ACHN (cell line): ENCODE measurements around the gene SLC25A42.
"Not testable (repeated sequence)": the region's sequence is repeated elsewhere in the genome, so short reads cannot be mapped to it uniquely, and the experiment has no call there.

ENCODE experiments used
- DNase-seq: peaks from one replicate; pipeline ENCODE4 v3.0.0-alpha.2; 2015
- in situ Hi-C: cut with HindIII; loops from 2 replicates; pipeline ENCODE4 v1.10.0; 2017; ENCODE audit warnings: low sequenced_read_pairs, low pct_ligation_motif_present, low pct_unique_long_range_greater_than_20kb

The SLC25A42 gene

GRCh38 chr19:19119325-19120237, 55.8 kb downstream of the SLC25A42 start:
- DNase-seq, result no peak
- in situ Hi-C loops, result no loop called here

DNA sequence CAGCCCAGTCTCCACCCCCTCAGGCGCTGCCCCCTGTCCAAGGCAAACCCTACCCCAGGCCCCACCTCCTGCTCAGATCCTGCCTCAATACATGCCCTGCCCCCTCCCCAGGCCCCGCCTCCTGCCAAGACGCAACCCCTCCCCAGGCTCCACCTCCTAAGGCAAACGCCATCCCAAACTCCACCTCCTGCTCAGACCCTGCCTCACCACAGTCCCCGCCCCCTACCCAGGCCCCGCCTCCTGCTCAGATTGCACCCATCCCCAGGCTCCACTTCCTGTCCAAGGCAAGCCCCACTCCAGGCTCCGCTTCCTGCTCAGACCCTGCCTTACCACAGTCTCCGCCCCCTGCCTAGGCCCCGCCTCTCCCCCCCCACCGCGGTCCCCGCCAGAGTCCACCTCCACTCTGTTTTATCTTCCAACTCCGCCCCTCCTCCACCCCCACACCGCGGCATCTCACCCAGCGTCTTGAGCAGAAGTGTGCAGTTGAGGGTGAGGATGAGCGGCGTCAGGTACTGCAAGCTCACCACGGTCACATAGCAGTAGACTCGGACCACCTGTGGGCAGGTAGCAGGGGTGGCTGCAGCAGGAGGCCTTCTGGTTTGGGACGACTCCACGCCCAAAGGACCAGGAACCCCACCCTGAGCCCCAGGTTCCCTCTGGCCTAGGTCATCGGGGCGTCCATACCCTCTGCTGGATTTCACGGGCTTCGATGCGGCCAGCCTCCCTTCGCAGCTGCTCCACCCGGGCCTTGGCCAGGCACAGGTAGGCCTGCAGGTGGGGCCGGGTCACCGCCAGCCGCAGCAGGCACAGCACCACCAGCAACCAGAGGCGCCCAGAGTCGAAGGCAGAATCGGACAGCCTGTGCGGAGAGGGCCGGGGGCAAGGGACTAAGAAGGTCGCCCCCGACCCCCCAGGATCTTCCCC, 56.8 kb downstream of the SLC25A42 start:
- DNase-seq, result peak; percentile 11

DNA sequence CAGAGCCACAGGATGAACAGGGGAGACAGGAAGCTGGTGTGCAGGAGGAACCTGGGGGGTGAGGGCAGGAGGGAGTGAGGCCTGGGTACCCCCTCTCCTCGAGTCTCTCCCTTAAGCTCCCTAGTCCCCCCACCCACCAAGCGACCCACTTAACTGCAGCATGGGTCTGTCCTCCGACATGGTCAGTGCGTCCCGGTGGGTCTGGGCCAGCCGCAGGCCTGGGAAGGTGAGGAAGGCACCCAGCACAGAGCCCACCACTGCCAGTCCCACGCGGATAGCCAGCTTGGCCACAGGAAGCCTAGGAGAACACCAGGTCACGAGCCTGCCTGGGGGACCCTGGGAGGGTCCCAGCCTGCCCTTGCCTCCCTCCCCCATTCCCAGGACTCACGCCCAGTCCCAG, 57.6 kb downstream of the SLC25A42 start:
- in situ Hi-C loops, result no loop called here
- DNase-seq, result no peak

More for the DNA sequence above, 56.8 kb downstream of the SLC25A42 start:
- in situ Hi-C loops, result no loop called here

- in situ Hi-C loops, result no loop called here
- DNase-seq, result no peak
Measured at GRCh38 chr19:19122902-19123301, 59.1 kb downstream of the SLC25A42 start.

GRCh38 chr19:19123386-19123785, 59.6 kb downstream of the SLC25A42 start:
- in situ Hi-C loops, result no loop called here

DNA sequence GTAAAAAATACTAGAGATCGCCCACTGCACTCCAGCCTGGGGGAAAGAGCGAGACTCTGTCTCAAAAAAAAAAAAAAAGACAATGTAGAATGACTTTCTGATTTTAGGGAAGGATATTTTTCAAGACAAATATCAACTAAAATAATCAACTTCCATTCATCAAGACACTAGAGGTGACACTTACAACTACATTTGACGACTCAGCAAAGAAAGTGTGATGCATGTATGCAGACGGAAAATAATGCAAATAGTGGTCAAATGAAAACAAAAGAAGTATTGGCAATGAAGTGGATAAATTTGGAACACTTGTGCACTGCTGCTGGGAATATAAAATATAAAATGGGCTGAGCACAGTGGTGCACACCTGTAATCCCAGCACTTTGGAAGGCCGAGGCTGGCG, 62.3 kb downstream of the SLC25A42 start:
- no peak for DNase-seq
- in situ Hi-C loops, result no loop called here

More at GRCh38 chr19:19123386-19123785, 59.6 kb downstream of the SLC25A42 start:
- no peak for DNase-seq

DNA sequence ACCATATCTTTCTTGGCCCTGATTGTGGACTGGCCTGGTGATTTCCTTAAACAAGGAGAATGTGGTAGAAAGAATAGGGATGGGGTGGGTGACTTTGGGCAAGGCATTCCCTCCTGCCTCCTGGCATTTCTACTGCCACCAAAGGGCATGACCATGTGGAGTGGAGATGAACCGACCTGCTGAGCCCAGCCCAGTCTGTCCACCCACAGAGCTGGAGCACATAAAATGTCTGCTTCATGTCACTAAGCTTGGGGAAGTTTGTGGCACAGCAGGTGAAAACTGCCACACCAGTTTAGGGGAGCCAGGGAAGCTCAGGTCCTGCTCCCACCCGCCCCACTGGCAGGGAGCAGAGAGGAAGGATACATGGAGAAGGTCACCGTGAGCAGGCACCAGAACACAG, 68.2 kb downstream of the SLC25A42 start:
- DNase-seq, result no peak
- in situ Hi-C loops, result no loop called here

- in situ Hi-C loops, result no loop called here
Measured at GRCh38 chr19:19132912-19133311, 69.1 kb downstream of the SLC25A42 start.

GRCh38 chr19:19133985-19134384, 70.2 kb downstream of the SLC25A42 start:
- in situ Hi-C loops, result no loop called here
- DNase-seq, result no peak

More at GRCh38 chr19:19132912-19133311, 69.1 kb downstream of the SLC25A42 start:
- no peak for DNase-seq

GRCh38 chr19:19134687-19135158, 70.9 kb downstream of the SLC25A42 start:
- in situ Hi-C loops, result no loop called here
- no peak for DNase-seq

GRCh38 chr19:19135713-19136112, 71.9 kb downstream of the SLC25A42 start:
- DNase-seq, in situ Hi-C loops: not testable (repeated sequence)

- no peak for DNase-seq
- in situ Hi-C loops, result no loop called here
Measured at GRCh38 chr19:19137556-19138108, 73.8 kb downstream of the SLC25A42 start.

GRCh38 chr19:19138109-19138981, 74.6 kb downstream of the SLC25A42 start, which contains the start of gene TMEM161A:
TMEM161A (minus strand) TSS chr19:19138478; CDS start chr19:19138428, 50 bp downstream.
- peak; percentile 97 for DNase-seq
- in situ Hi-C loops, result no loop called here

GRCh38 chr19:19139876-19140229, 76.1 kb downstream of the SLC25A42 start:
- DNase-seq, result no peak
- in situ Hi-C loops, result no loop called here

- in situ Hi-C loops, result no loop called here
- peak; percentile 58 for DNase-seq
Measured at GRCh38 chr19:19140476-19140875, 76.7 kb downstream of the SLC25A42 start.

DNA sequence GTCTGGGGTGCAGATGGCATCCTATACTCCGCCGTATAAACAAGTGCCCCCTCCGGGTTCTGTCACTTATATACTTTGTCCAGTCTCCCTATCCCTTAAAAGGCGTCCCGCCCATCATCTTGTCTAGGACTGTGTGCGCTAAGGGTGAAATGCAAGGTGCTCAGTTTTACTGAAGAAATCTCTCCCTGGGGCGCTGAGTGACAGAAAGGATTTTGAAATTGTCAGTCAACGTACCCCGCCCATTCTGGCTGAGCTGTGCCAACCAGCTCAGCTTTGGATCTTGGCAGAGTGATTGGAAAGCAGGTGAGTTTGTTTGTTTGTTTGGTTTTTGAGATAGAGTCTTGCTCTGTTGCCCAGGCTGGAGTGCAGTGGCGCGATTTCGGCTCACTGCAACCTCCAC, 78.6 kb downstream of the SLC25A42 start:
- in situ Hi-C loops, result no loop called here
- DNase-seq, result no peak

DNA sequence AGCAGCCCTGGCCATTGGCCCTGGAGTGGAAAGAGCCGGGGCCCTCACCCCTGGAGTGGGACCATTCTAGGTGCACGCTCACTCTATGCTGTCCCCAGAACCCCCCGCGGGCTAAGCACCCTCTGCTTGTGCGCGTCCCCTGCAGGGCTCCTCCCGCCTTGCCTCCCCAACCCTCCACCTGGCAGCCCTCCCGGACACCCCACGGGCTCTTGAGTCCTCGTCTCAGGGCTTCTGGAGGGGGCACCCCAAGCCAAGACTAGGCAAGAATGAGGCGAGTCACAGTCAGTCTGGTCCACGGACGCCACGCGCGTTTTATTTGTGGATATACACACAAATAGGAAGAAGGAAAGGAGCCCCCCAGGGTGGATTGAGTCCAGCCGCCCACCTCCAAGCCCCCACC, 81.5 kb downstream of the SLC25A42 start:
- no peak for DNase-seq
- in situ Hi-C loops, result no loop called here
